HepG2 (cell line): ENCODE data around the gene PPP2R2D. TPM values are rescaled to one million over a fixed set of nuclear protein-coding genes. Genes with fewer than 3 reads are reported as not detected.

Experiments
- AGO2 ChIP-seq: fragments of 200-400 bp; formaldehyde crosslinking; optimal IDR thresholded peaks from 2 replicates; pipeline ENCODE3; 2017; ENCODE audit warnings: mild to moderate bottlenecking, low read depth, low read length, moderate library complexity
- BRCA1 ChIP-seq: sonication (generic); formaldehyde crosslinking; IDR thresholded peaks from 2 replicates; pipeline ENCODE4 v1.4.0; 2020; ENCODE audit warnings: missing genetic modification reagents
- DNMT1 ChIP-seq: sonication (generic); formaldehyde crosslinking; IDR thresholded peaks from 2 replicates; pipeline ENCODE4 v1.5.1; 2020; ENCODE audit warnings: mild to moderate bottlenecking, missing genetic modification reagents
- FOXA3 ChIP-seq: IDR thresholded peaks from 2 replicates; pipeline ENCODE4 v1.6.1; 2016; ENCODE audit warnings: missing genetic modification reagents, missing compliant biosample characterization
- HDAC1 ChIP-seq: sonication (generic); formaldehyde crosslinking; IDR thresholded peaks from 2 replicates; pipeline ENCODE4 v1.5.1; 2020; ENCODE audit warnings: mild to moderate bottlenecking, missing genetic modification reagents
- HMGXB4 ChIP-seq, 2 experiments: sonication (generic) in 1 of 2; formaldehyde crosslinking in 1 of 2; IDR thresholded peaks; 2 replicates each; pipeline versions ENCODE4 v1.4.0 to v1.6.1; 2018 to 2020; ENCODE audit warnings: missing genetic modification reagents in 2 of 2, borderline replicate concordance in 1 of 2, low read depth in 1 of 2, mild to moderate bottlenecking in 1 of 2, missing biosample characterization in 1 of 2
- HNF4A ChIP-seq: sonication (generic); formaldehyde crosslinking; IDR thresholded peaks from 2 replicates; pipeline ENCODE4 v1.4.0; 2020; ENCODE audit warnings: missing genetic modification reagents
- MAF1 ChIP-seq: sonication (generic); formaldehyde crosslinking; IDR thresholded peaks from 2 replicates; pipeline ENCODE4 v1.5.0; 2020; ENCODE audit warnings: missing genetic modification reagents, borderline replicate concordance
- PAXIP1 ChIP-seq: sonication (generic); formaldehyde crosslinking; conservative IDR thresholded peaks from 2 replicates; pipeline ENCODE4 v1.4.0; 2020; ENCODE audit warnings: mild to moderate bottlenecking, missing genetic modification reagents, moderate library complexity
- SMAD9 ChIP-seq: sonication (generic); formaldehyde crosslinking; IDR thresholded peaks from 2 replicates; pipeline ENCODE4 v1.5.1; 2020; ENCODE audit warnings: mild to moderate bottlenecking, missing genetic modification reagents
- SOX13 ChIP-seq, 3 experiments: fragments of 450-650 bp in 1 of 3; sonication (generic) in 1 of 3; formaldehyde crosslinking in 1 of 3; IDR thresholded peaks in 2 of 3; conservative IDR thresholded peaks in 1 of 3; 2 replicates each; pipeline versions ENCODE4 v1.5.0 to v1.6.1; 2016 to 2020; ENCODE audit warnings: antibody characterized with exemption in 1 of 3, mild to moderate bottlenecking in 1 of 3, missing compliant biosample characterization in 1 of 3, missing genetic modification reagents in 1 of 3, moderate library complexity in 1 of 3
- TOPORS ChIP-seq: sonication (generic); formaldehyde crosslinking; IDR thresholded peaks from 2 replicates; pipeline ENCODE4 v1.8.0; 2023; ENCODE audit warnings: mild to moderate bottlenecking, missing genetic modification reagents
- TRAFD1 ChIP-seq: sonication (generic); formaldehyde crosslinking; IDR thresholded peaks from 2 replicates; pipeline ENCODE4 v1.5.1; 2020; ENCODE audit warnings: missing genetic modification reagents, mild to moderate bottlenecking, borderline replicate concordance
- YY1 ChIP-seq: IDR thresholded peaks from 2 replicates; pipeline ENCODE4 v1.6.1; 2011; ENCODE audit warnings: low read length, low read depth, moderate library complexity, mild to moderate bottlenecking; ENCODE audit not compliant: insufficient read depth, insufficient replicate concordance
- ZNF251 ChIP-seq: sonication (generic); formaldehyde crosslinking; IDR thresholded peaks from 2 replicates; pipeline ENCODE4 v1.9.0; 2021; ENCODE audit warnings: mild to moderate bottlenecking, missing genetic modification reagents
- ZNF337 ChIP-seq: sonication (generic); formaldehyde crosslinking; IDR thresholded peaks from 2 replicates; pipeline ENCODE4 v1.5.1; 2020; ENCODE audit warnings: missing genetic modification reagents, low read depth, mild to moderate bottlenecking, borderline replicate concordance
- ZNF800 ChIP-seq: sonication (generic); formaldehyde crosslinking; IDR thresholded peaks from 2 replicates; pipeline ENCODE4 v1.4.0; 2020; ENCODE audit warnings: missing genetic modification reagents
- polyA plus RNA-seq, 8 experiments: library from polyadenylated mRNA; depleted of rRNA in 3 of 8; stranded (reverse) in 7 of 8; unstranded in 1 of 8; fragments of >200 nt; fragmentation: Illumina TruSeq in 4 of 8; extraction: Trizol in 4 of 8; gene quantifications; 2 replicates each; pipeline versions ENCODE4 v1.2.1 to v1.2.3, GENCODE V29; 2011 to 2016; ENCODE audit warnings: low read depth in 4 of 8, missing spikeins in 1 of 8, mixed read lengths in 1 of 8; ENCODE audit not compliant: insufficient read depth in 1 of 8
- total RNA-seq, 5 experiments: library from RNA; depleted of rRNA; stranded (reverse); fragments of >200 nt; fragmentation: Illumina TruSeq; extraction: Trizol; gene quantifications; 2 replicates each; pipeline ENCODE4 v1.2.3, GENCODE V29; 2016; ENCODE audit warnings: low read depth in 1 of 5

PPP2R2D gene
- total and polyA plus RNA-seq, 2 of the 13 experiments (the other 11 are each of a cell fraction or from before 2014, with no cell fraction given), result 32.7 to 33.2 TPM

GRCh38 chr10:131980761-131981428 lies 80.1 kb downstream of the PPP2R2D start (continued):
- TF ChIP-seq BRCA1, result no peak
- TF ChIP-seq ZNF337, result 0 out of 2 replicates have a peak, but pooled peaks have one; percentile 12
- 0 out of 2 replicates have a peak, but pooled peaks have one; percentile 45 for TF ChIP-seq ZNF251 (CRISPR knock-in tag)
- peak; percentile 13; the same call in 1 of the 2 replicates for TF ChIP-seq HNF4A
- TF ChIP-seq AGO2, result peak; percentile 28
- TF ChIP-seq TRAFD1 (CRISPR knock-in tag), result no peak
- no peak for TF ChIP-seq ZNF800
- TF ChIP-seq PAXIP1 (CRISPR knock-in tag), result 0 out of 2 replicates have a peak, but pooled peaks have one; percentile 23
- TF ChIP-seq HMGXB4 (CRISPR knock-in tag; IDR thresholded peaks at IDR 0.05; ENCODE audit: borderline replicate concordance in 1 of 2, low read depth in 1 of 2), result 0 out of 4 replicates have a peak, but pooled peaks have one; percentile 26 to 59
- peak; percentile 22; the same call in 1 of the 2 replicates for TF ChIP-seq FOXA3
- TF ChIP-seq SOX13 (IDR thresholded peaks at IDR 0.05), result no peak
- peak in 1 of 2 experiments; percentile 12; a peak in 1 of 4 replicates for TF ChIP-seq SOX13 (CRISPR knock-in tag; conservative IDR thresholded peaks at IDR 0.05 in 1 of 2, IDR thresholded peaks at IDR 0.05 in 1 of 2)
- TF ChIP-seq SMAD9, result no peak
- no peak for TF ChIP-seq YY1
- TF ChIP-seq TOPORS (CRISPR knock-in tag), result no peak
- 0 out of 2 replicates have a peak, but pooled peaks have one; percentile 52 for TF ChIP-seq DNMT1 (CRISPR knock-in tag)
- 0 out of 2 replicates have a peak, but pooled peaks have one; percentile 30 for TF ChIP-seq HDAC1 (CRISPR knock-in tag)
- TF ChIP-seq MAF1 (CRISPR knock-in tag), result no peak
